SW 1271 (cell line): ENCODE measurements around the gene ADGRG2.

Experiments used
- DNase-seq, 2 experiments: peaks; one replicate each; lab custom pipeline; 2025; lab: John Stamatoyannopoulos, UW

Gene ADGRG2

GRCh38 chrX:18949944-18950301 is 172.3 kb downstream of the ADGRG2 start:
- no peak for DNase-seq

GRCh38 chrX:18949291-18949943 is 172.9 kb downstream of the ADGRG2 start:
- DNase-seq, result no peak

GRCh38 chrX:18946611-18947010 is 175.7 kb downstream of the ADGRG2 start:
- DNase-seq, result no peak

GRCh38 chrX:18946157-18946556 is 176.1 kb downstream of the ADGRG2 start:
- no peak for DNase-seq

GRCh38 chrX:18945483-18945882 is 176.8 kb downstream of the ADGRG2 start:
- DNase-seq, result no peak

GRCh38 chrX:18944482-18944881 is 177.8 kb downstream of the ADGRG2 start:
- DNase-seq, result no peak

GRCh38 chrX:18941896-18942295 is 180.4 kb downstream of the ADGRG2 start:
- DNase-seq, result no peak
